Peyer's patch (tissue), 4 donors: Measurements from ENCODE around the gene RELB. TPM values are rescaled to one million over a fixed set of nuclear protein-coding genes. Genes with fewer than 3 reads are reported as not detected.

Experiments used
- DNase-seq, 3 donors: peaks; one replicate each; pipeline ENCODE4 v3.0.0-alpha.2; 2017 to 2019
- H3K27ac ChIP-seq, 4 donors: fragments of 200-600 bp; sonication (generic); one replicate each; pipeline ENCODE4 v1.5.1; 2016 to 2019
- H3K27me3 ChIP-seq, 2 donors: fragments of 200-600 bp; sonication (generic); one replicate each; pipeline ENCODE4 v1.5.1; 2019
- H3K36me3 ChIP-seq, 3 donors: fragments of 200-600 bp; sonication (generic); one replicate each; pipeline ENCODE4 v1.5.1; 2016 to 2019
- H3K4me1 ChIP-seq, 4 donors: fragments of 200-600 bp; sonication (generic); one replicate each; pipeline ENCODE4 v1.5.1; 2016 to 2019
- H3K4me3 ChIP-seq, 4 donors: fragments of 200-600 bp; sonication (generic); 1 replicate in 3 of 4; 2 replicates in 1 of 4; pipeline ENCODE4 v1.5.1; 2016 to 2019; ENCODE audit warnings: mild to moderate bottlenecking in 1 of 4
- H3K9me3 ChIP-seq, 4 donors: fragments of 200-600 bp; sonication (generic); one replicate each; pipeline ENCODE4 v1.5.1; 2016 to 2019; ENCODE audit warnings: mild to moderate bottlenecking in 1 of 4
- CTCF ChIP-seq, 6 experiments: fragments of 450-650 bp in 4 of 6; fragments of 200-600 bp in 2 of 6; sonication (generic) in 1 of 6; IDR thresholded peaks; one replicate each; pipeline ENCODE4 v1.5.1; 2017 to 2019; ENCODE audit warnings: antibody characterized with exemption in 6 of 6, mild to moderate bottlenecking in 3 of 6, moderate library complexity in 1 of 6
- POLR2A ChIP-seq, 2 donors: fragments of 450-650 bp; IDR thresholded peaks; one replicate each; pipeline ENCODE4 v1.5.1; 2017; ENCODE audit warnings: antibody characterized with exemption in 2 of 2, mild to moderate bottlenecking in 2 of 2, moderate library complexity in 2 of 2
- total RNA-seq, 4 donors: library from RNA; depleted of rRNA; stranded (reverse); fragments of >200 nt; gene quantifications; one replicate each; pipeline ENCODE4 v1.1.0, GENCODE V29; 2016

The RELB gene
- total RNA-seq, 4 donors from 2014 or later, result 13.3 to 49.8 (median 20.4) TPM

GRCh38 chr19:44988273-44988672, 13.0 kb upstream of the RELB start:
- Histone ChIP-seq H3K4me1 (no peaks in the 10 kb centered on the region), H3K27me3 (no peaks in the 10 kb centered on the region), H3K36me3 (peaks cover 0 to 92% (median 0%) of the 10 kb centered on the region in 3 donors), H3K9me3 (no peaks in the 10 kb centered on the region), H3K4me3 (no peak overlapping the region), H3K27ac (no peak overlapping the region)
- TF ChIP-seq POLR2A (IDR thresholded peaks at IDR 0.05) (no peak), CTCF (IDR thresholded peaks at IDR 0.05) (no peak)
- DNase-seq, result no peak

GRCh38 chr19:44988896-44989556, 12.2 kb upstream of the RELB start:
- Histone ChIP-seq H3K27me3 (no peaks in the 10 kb centered on the region), H3K36me3 (peaks cover 0 to 87% (median 0%) of the 10 kb centered on the region in 3 donors), H3K27ac (peak overlapping the region in 1 of 4 donors; percentile 42), H3K9me3 (no peaks in the 10 kb centered on the region), H3K4me1 (no peaks in the 10 kb centered on the region), H3K4me3 (no peak overlapping the region)
- TF ChIP-seq POLR2A (IDR thresholded peaks at IDR 0.05) (no peak), CTCF (IDR thresholded peaks at IDR 0.05) (peak; percentile 43 to 86 (median 72))
- peak; percentile 64 to 88 (median 81) for DNase-seq

GRCh38 chr19:44990459-44990858, 10.8 kb upstream of the RELB start:
- H3K4me3 ChIP-seq, result no peak overlapping the region
- H3K27ac ChIP-seq, result peak overlapping the region in 1 of 4 donors; percentile 25
- peaks cover 0 to 73% (median 0%) of the 10 kb centered on the region in 3 donors for H3K36me3 ChIP-seq
- no peaks in the 10 kb centered on the region for H3K27me3 ChIP-seq
- H3K9me3 ChIP-seq, result no peaks in the 10 kb centered on the region
- H3K4me1 ChIP-seq, result no peaks in the 10 kb centered on the region
- no peak for TF ChIP-seq CTCF (IDR thresholded peaks at IDR 0.05)
- TF ChIP-seq POLR2A (IDR thresholded peaks at IDR 0.05), result no peak
- no peak for DNase-seq

GRCh38 chr19:44990966-44991365, 10.3 kb upstream of the RELB start:
- peak overlapping the region in 1 of 4 donors; percentile 25 for H3K27ac ChIP-seq
- H3K4me3 ChIP-seq, result no peak overlapping the region
- H3K36me3 ChIP-seq, result peaks cover 0 to 68% (median 0%) of the 10 kb centered on the region in 3 donors
- TF ChIP-seq CTCF (IDR thresholded peaks at IDR 0.05) (no peak), POLR2A (IDR thresholded peaks at IDR 0.05) (no peak)
- no peaks in the 10 kb centered on the region for H3K27me3 ChIP-seq
- H3K4me1 ChIP-seq, result no peaks in the 10 kb centered on the region
- peak in 1 of 3 donors; percentile 63 for DNase-seq
- no peaks in the 10 kb centered on the region for H3K9me3 ChIP-seq

GRCh38 chr19:44992336-44993163, 8.7 kb upstream of the RELB start:
- H3K27ac ChIP-seq, result no peak overlapping the region
- peaks cover 0 to 53% (median 0%) of the 10 kb centered on the region in 3 donors for H3K36me3 ChIP-seq
- no peaks in the 10 kb centered on the region for H3K4me1 ChIP-seq
- no peak for DNase-seq
- H3K27me3 ChIP-seq, result no peaks in the 10 kb centered on the region
- no peak overlapping the region for H3K4me3 ChIP-seq
- no peaks in the 10 kb centered on the region for H3K9me3 ChIP-seq
- TF ChIP-seq POLR2A (IDR thresholded peaks at IDR 0.05), result no peak
- no peak for TF ChIP-seq CTCF (IDR thresholded peaks at IDR 0.05)
